ENCODE measurements around the gene F2RL3.

F2RL3 gene

DNA sequence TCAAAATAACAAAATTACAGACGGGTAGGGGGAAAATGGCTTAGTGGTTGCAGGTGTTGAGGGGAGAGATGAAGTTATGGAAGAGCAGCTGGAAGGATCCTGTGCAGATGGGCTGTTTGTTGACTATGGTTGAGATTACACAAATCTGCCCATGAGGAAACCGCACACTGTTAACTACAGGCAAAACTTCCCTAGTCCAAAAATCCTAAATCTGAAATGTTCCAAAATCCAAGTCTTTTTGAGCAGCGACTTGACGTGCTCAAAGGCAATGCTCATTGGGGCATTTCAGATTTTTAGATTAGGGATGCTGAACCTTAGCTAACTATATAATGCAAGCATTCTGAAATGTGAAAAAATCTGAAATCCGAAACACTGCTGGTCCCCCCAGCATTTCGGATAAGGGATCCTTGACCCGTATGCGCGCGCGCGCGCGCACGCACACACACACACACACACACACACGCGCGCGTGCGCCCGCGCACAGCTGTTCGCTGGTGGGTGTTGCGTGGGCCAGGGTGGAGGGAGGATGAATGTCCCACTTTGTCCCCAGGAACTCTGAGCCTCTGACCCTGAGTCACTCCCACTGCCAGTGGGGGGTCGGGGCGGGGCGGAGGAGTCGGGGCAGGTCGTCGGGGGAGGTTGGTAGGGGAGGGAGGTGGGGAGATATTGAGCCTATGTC is 6.8 kb downstream of the F2RL3 start:
- DNase-seq (ENCODE audit: low read depth in 2 of 2): no peak

DNA sequence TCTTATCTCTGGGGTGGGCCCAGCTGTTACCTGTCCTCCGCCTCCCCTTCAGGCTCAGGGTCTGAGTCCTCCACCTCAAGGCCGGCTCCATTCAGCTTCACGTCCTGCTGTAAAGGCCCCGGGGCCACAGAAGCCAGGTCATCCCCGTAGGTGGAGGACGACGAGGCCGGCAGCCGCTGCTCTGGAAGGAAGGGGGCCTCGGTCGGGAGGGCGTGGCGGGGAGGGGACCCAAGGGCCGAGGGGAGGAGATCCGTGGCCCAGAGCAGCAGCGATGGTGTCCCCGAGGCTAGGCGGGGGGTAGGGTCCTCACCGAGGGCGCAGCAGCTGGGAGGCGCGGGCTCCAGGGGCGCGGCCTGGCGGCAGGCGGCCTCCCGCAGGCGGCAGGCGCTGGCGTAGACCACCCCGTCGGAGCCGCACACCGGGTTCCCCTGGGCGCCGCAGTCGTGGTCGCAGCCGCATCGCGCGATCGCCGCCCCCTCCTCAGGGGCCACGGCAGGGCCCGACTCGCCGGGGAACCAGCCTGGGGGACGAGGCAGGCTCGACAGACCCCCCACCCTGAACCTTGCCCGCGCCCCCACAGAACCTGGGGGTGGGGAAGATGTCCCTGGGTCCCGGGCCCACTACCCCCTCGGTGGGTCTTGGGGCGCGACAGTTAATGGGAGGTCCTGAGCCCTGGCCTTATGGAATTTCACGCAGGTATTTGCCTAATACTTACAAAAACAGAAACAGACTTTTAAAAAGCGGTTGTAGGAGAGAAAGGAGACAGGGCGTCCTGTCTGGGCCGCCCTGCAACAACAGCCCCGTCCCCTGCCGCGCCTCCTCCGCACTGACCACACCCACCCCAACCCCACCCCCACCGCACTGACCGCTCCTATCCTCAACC is 7.6 kb downstream of the F2RL3 start:
- DNase-seq (ENCODE audit: low read depth in 2 of 2): no peak

DNA sequence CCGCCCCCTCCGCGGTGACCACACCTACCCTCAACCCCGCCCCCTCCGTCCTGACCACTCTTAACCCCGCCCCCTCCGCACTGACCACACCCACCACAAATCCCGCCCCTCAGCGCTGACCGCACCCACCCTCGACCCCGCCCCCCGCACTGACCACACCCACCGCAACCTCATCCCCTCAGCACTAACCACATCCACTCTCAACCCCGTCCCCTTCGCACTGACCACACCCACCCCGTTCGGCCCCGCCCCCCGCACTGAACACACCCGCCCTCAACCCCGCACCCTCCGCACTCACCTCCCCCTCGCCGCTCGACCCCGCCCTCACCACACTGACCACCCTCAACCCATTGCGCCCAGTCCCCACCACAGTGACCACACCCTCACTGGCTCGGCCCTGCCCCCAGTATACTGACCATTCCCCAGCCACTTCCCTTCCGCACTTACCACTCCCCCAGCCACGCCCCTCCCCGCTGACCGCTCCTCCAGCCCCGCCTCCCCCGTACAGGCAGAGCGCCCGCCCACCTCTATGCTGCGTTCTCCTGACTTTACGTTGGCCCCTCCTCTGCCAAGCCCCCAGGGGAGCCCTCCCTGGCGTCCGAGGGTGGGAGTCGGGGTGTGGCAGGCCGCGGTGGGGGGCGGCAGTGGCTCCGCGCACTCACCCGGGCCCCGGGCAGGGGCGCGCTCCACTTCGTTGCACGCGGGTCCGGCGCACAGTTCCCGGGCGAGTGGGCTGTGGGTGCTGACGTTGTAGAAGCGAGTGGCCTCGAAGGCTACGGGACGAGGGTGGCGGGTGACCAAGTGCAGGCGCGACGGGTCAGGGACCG is 8.4 kb downstream of the F2RL3 start:
- DNase-seq (ENCODE audit: low read depth in 2 of 2): peak; percentile 37 to 63

DNA sequence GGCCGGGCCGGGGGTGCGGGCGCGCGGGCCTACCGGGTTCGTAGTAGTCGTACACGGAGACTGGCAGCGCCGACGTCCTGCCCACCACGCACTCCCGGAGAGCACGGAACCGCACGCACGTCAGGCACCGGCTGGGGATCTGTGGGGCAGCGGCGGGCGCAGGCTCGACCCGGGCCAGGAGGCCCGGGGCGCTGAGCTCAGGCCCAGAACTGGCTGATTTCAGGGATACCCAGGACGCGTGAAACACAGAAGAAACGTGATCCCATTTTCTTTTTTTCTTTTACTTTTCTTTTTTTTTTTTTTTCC is 9.0 kb downstream of the F2RL3 start:
- no peak for DNase-seq (ENCODE audit: low read depth in 2 of 2)

DNA sequence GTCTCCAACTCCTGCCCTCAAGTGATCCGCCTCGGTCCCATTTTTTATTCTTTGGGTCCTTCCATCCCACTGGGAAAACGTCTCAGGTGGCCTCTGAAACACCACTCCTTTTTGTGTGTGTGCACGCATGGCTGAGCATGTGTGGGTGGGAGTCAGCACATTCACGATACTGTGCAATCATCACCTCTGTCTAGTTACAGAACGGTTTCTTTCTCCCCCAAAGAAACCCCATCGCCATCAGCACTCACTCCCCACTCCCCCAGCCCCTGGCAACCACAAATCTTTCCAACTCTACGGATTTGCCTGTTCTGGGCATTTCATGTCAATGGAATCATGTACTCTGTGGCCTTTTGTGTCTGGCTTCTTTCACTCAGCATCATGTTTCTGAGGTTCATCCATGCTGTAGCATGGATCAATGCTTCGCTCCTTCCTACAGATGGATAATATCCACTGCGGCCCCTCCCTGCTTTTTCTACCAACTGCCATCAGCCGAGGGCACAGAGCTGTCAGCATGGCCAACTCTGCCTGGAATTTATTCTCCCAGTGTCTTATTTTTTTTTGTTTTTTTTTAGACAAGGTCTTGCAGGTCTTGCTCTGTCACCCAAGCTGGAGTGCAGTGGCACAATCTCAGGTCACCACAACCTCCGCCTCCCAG is 9.7 kb downstream of the F2RL3 start:
- DNase-seq (ENCODE audit: low read depth in 2 of 2): no peak

DNA sequence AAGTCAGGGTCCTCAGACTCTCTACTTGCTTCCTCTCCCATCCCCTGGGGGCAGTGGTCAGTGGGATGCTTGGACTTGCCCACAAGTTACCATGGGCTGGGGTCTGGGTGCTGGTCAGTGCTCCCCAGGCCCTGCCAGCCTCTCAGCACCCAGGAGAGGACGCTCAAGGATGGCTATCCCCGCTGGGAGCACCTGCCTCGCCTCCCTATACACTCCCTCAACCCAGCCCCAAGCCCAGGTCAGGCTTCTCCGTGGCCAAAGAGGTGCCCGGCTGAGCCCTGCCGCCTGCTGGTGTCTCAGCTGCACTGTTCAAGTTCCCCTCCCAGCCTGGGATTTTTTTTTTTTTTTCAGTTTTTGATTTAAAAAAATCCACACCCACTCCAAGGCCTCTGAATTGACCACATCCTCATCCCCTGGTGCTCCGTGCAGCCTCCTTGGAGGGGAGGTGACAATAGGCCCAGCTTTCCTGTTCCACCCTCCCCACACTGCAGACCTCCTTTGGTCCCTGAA is 10.8 kb downstream of the F2RL3 start:
- DNase-seq (ENCODE audit: low read depth in 2 of 2): no peak

DNA sequence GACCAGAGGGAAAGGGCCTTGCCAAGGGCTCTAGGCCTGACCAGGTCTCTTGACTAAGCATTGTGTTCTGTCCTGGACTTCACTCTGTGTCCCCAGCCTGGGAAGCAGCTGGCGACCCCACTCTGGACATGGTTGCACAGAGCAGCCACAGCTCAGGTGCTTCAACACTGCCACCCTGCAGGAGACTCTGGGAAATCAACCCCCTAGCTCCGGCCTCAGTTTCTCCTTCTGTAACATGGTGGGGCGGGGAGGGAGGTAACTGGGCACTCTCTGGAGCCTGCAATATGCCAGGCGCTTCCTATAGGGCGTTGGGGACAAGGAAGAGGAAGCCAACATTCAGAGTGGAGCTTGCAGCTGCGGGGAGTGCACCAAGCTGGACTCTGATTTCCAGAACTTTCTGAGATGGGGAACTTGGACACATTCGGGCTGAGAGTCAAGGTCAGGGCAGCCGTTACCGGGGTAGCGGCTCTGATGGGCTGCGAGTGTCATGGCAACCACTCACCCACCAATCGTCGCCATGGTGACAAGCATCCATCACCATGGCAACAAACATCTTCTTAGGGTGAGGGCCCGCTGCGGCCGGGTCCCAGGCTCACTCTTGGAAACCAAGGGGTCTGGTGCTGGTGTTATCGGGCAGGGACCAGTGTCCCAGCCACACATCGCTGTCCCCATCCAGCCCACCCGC is 12.8 kb downstream of the F2RL3 start:
- no peak for DNase-seq (ENCODE audit: low read depth in 2 of 2)

DNA sequence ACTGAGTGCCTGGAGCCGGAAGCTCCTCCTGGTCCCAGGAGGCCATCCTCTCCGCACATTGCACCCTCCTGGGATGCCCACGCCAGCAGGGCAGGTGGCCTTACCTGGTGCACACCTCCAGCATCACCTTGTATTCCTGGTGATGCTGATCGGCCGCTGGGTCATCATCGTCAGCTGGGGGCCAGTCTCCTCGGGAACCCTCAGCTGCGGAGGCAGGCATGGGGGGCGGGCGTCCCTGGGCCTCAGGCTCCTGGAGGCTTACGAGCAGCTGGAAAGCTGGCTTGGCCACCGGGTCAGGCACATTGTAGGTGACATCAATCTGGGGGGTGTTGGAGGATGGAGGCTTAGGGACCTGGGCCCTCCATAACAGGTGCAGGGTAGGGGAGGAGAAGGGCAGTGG is 13.7 kb downstream of the F2RL3 start:
- no peak for DNase-seq (ENCODE audit: low read depth in 2 of 2)

DNA sequence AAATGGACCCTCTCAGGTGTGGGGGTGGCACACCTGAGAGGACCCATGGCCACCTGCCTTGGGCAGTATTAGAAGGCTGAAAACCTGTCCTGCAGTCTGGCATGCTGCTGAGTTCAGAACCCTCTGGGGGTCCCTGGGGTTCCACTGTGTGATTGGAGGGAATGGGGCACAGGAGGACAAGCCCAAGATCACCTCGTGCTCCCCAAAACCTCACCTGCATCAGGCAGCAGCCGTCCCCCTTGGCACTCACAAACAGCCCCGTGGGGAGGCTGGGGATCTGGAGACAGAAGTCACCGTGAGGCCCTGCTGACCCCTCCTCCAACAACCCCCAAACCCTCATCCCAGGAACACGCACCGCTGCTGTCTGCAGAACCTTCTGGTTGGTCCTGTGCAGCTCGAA is 14.5 kb downstream of the F2RL3 start:
- no peak for DNase-seq (ENCODE audit: low read depth in 2 of 2)

DNA sequence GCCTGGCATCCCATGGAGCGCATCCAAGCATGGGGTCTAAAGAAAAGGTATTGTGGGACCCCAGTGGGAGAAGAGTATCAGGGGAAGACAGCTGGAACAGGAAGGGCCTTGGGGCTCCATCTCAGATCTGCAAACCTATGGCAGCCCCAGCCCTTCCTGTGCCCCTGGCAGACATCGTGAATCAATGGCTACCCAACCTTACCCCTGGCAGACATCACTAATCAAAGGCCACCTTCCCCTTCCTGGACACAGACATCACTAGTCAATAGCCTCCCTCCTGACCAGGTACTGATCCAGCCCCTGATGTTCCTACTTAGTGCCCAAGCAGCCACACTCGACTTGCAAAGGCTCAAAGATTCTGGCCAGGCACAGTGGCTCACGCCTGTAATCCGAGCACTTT is 15.8 kb downstream of the F2RL3 start:
- no peak for DNase-seq (ENCODE audit: low read depth in 2 of 2)

DNA sequence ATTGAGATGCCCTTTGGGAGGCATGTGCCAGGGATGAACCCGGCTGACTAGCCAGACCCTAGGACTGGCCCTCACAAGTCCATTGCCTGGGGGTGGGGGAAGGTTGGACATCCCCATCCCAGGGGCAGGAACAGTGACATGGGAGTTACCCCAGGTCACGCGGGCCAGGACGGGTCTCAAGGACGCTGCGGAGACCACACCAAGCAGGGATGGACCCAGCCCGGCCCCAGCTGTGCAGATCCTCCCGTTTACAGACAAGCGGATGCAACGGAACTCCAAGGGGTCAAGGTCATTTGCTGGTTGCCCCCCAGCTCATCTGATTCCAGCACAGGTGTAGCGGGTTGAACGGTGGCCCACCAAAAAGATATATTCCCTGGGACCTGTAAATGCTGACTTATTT is 20.0 kb downstream of the F2RL3 start:
- no peak for DNase-seq (ENCODE audit: low read depth in 2 of 2)

DNA sequence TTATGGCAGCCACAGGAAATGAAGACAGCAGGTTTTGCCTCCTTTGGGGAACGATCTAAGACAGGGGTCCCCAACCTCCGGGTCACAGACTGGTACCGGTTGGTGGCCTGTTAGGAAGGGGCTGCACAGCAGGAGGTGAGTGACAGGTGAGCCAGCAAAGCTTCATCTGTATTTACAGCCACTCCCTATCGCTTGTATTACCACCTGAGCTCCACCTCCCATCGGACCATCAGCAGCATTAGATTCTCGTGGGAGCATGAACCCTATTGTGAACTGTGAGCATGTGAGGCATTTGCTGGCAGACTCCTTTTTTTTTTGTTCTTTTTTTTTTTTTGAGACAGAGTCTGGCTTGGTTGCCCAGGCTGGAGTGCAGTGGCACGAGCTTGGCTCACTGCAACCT is 22.2 kb downstream of the F2RL3 start:
- no peak for DNase-seq (ENCODE audit: low read depth in 2 of 2)

DNA sequence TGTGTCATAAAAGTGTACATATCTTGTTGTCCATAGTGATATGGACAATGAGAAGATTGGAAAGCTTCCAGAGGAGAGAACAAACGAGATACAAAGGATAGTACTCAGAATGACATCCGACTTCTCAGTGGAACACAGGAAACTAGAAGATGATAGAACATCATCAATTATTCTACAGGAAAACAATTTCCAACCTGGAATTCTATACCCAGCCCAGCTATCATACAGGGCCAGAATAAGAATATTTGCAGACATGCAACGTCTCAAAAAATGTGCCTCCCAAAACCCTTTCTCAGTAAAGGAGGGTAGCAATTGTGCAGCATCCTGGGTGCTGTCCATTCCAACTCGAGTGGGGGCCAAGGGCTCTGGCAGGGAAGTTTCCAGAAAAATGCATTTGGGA is 24.0 kb downstream of the F2RL3 start:
- DNase-seq (ENCODE audit: low read depth in 2 of 2): no peak

DNA sequence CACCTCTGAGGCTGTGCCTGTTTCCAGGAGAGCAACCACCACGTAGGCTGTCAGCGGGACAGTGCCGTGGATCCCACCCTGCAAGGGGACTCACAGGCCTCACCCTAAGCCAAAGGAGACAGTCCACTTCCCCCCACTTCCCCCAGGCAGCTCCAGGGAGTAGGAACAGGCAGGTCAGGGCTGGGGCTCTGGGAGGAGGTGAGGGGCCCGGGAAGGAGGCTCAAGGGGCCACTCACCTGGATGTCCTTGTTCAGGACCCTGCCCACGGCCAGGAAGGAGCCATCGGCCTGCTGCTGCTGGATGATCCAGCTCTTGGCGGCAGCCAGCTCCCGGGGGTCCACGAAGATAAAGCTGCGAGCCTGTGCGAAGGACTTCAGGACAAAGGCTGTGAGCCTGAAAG is 25.6 kb downstream of the F2RL3 start:
- DNase-seq (ENCODE audit: low read depth in 2 of 2): no peak

DNA sequence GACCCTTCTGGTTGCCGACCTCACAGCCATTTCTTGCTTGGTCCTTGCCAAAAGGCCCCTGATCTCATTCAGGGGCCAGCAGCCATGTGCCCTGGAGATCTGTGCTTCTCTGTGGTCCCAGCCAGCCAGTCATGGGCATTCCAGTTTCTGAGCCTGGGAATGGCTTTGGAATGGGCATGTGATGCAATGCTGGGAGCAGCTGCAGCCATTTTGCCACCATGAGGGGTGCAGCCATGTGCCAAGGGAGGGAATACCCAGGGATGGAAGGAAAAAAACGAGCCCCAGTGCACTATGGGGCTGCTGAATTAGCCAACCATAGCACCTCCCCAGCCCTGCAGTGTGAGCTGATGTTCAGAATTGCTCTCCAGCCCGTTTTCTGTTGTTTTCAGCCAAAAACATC is 26.3 kb downstream of the F2RL3 start:
- DNase-seq (ENCODE audit: low read depth in 2 of 2): no peak

DNA sequence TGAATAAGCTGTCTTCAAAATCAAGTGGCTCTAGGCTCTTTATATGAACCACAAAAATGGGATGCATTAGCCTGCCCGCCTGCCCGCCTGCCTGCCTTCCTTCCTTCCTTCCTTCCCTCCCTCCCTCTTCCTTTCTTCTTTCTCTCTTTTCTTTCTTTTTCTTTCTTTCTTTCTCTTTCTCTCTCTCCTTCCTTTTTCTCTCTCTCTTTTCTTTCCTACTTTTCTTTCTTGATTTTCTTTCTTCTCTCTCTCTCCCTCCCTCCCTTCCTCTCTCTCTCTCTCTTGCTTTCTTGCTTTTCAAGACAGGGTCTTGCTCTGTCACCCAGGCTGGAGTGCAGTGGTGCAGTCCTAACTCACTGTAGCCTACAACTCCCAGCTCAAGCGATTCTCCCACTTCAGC is 26.9 kb downstream of the F2RL3 start:
- DNase-seq (ENCODE audit: low read depth in 2 of 2): no peak

DNA sequence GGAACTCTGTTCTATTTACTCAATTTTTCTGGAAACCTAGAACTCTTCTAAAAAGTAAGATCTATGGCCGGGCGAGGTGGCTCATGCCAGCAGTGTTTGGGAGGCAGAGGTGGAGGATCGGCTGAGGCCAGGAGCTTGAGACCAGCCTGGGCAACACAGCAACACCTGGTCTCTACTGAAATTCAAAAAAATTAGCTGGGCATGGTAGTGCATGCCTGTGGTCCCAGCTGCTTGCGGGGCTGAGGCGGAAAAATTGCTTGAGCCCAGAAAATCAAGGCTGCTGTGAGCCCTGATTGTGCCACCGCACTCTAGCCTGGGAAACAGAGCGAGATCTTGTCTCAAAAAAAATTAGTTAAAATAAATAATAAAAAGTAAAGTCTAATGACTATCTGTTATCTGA is 28.6 kb downstream of the F2RL3 start:
- DNase-seq (ENCODE audit: low read depth in 2 of 2): no peak

DNA sequence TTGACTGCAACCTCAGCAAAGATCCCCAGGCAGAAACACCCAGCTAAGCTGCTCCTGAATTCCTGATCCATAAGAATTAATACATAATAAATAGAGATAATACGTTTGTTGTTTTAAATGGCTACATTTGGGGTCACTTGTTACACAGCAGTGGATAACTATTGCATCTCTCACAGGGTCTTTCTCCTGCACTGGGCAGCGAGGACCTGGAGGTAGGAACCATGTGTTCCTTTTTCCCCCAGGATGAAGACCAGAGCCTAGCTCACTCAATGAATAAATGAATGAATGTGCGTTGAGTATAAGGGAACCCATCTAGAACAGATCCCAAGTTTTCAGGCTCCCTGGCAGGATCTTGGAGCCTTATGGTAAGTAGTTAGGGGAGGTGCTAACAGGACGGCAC is 30.7 kb downstream of the F2RL3 start:
- no peak for DNase-seq (ENCODE audit: low read depth in 2 of 2)

DNA sequence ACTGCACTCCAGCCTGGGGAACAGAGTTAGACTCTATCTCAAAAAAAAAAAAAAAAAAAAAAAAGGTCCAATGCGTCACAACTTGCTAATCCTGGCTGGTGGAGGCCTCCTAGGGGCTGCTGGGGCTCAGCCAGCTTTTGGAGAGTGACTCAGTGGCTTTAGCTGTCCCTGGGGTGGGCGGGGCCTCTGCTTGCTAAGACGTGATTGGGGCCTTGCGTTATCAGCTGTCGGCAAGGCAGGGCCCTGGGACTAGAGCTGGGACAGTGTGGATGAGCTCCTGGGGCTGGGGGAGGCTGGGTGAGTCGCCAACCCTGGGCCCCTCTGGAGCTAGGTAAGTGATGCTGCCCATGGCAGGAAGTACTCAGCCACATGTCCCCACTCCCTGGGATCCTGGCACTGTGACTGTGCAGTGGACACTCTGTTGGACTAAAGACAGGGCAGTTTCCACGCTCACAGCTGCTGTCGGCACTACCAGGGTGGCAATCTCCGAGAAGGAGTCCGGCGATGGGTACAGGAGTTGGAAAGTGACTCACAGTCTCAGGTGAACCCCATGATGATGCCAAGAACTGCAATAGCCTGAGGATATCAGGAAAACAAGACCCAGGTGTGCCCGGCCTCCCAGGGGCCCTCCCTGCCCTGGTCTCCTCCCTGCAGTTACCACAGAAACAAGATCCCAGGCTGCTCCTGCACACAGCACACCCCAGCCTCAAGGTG is 32.2 kb downstream of the F2RL3 start:
- DNase-seq (ENCODE audit: low read depth in 2 of 2): no peak

DNA sequence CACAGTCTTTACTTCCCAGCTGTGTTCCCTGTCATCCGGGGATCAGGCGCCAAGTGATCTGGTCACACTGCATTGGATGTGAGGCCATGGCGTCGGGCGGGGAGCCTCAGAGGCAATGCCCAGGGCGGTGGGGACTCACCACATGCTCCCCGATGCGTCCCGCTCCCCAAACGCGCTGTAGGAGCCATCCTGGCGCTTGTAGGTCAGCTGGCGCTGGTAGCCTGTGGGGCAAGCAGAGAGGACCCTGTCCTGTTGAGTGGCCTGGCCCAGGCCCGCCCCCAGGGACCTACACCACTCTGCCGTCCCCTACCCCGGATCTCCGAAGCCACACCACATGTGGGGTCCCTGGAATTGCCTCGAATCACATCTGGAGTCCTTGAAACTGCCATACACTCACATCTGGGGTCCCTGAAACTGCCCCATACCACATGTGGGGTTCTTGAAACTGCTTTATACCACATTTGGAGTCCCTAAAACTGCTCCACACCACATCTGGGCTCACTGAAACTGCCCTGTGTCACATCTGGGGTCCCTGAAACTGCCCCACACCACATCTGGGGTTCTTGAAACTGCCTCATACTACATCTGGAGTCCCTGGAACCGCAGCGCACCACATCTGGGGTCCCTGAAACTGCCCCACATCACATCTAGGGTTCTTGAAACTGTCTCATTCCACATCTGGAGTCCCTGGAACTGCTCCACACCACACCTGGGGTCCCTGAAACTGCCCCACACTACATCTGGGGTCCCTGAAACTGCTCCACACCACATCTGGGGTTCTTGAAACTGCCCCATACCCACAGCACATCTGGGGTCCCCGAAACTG is 33.2 kb downstream of the F2RL3 start:
- no peak for DNase-seq (ENCODE audit: low read depth in 2 of 2)
